GM12878 (cell line): ENCODE results near the gene PIK3R5. TPM values are rescaled to one million over a fixed set of nuclear protein-coding genes. Genes with fewer than 3 reads are reported as not detected.
A peak's percentile ranks its signal among the peaks of the same experiment; 100 is the strongest.

Source experiments
- ATF7 ChIP-seq: fragments of 450-650 bp; IDR thresholded peaks from 2 replicates; pipeline ENCODE4 v1.6.1; 2016; ENCODE audit warnings: low read depth, mild to moderate bottlenecking
- CBFB ChIP-seq: IDR thresholded peaks from 2 replicates; pipeline ENCODE4 v1.6.1; 2016; ENCODE audit warnings: antibody characterized with exemption, low read depth
- CEBPB ChIP-seq, 2 experiments: fragments of 150-350 bp in 1 of 2; IDR thresholded peaks; 2 replicates each; pipeline ENCODE4 v1.6.1; 2012 to 2014; ENCODE audit warnings: low read depth in 2 of 2, low read length in 2 of 2, borderline replicate concordance in 1 of 2, inconsistent platforms in 1 of 2
- CHD2 ChIP-seq: IDR thresholded peaks from 2 replicates; pipeline ENCODE4 v1.6.1; 2011; ENCODE audit warnings: low read depth, low read length, improper control_type of control experiment, borderline replicate concordance
- CREB1 ChIP-seq: IDR thresholded peaks from 2 replicates; pipeline ENCODE4 v1.6.1; 2012; ENCODE audit warnings: low read depth, mild to moderate bottlenecking, inconsistent platforms
- EED ChIP-seq: sonication (generic); IDR thresholded peaks from 2 replicates; pipeline ENCODE4 v1.6.1; 2016; ENCODE audit warnings: antibody characterized with exemption, low read depth
- ETV6 ChIP-seq, 2 experiments: fragments of 450-650 bp in 1 of 2; IDR thresholded peaks in 1 of 2; conservative IDR thresholded peaks in 1 of 2; 2 replicates each; pipeline ENCODE4 v1.6.1; 2014; ENCODE audit warnings: antibody characterized with exemption in 1 of 2, borderline replicate concordance in 1 of 2, low read depth in 1 of 2, mild to moderate bottlenecking in 1 of 2, moderate library complexity in 1 of 2
- MYB ChIP-seq: fragments of 150-350 bp; IDR thresholded peaks from 2 replicates; pipeline ENCODE4 v1.6.1; 2014; ENCODE audit warnings: mild to moderate bottlenecking, low read depth, low read length, borderline replicate concordance
- NFXL1 ChIP-seq: fragments of 450-650 bp; IDR thresholded peaks from 2 replicates; pipeline ENCODE4 v1.6.1; 2017; ENCODE audit warnings: antibody characterized with exemption, mild to moderate bottlenecking, borderline replicate concordance
- NR2F1 ChIP-seq: fragments of 450-650 bp; conservative IDR thresholded peaks from 2 replicates; pipeline ENCODE4 v1.6.1; 2017; ENCODE audit warnings: mild to moderate bottlenecking
- POLR2AphosphoS5 ChIP-seq: IDR thresholded peaks from 2 replicates; pipeline ENCODE4 v1.6.1; 2011; ENCODE audit warnings: mild to moderate bottlenecking, low read length, inconsistent platforms
- RAD21 ChIP-seq: IDR thresholded peaks from 2 replicates; pipeline ENCODE4 v1.6.1; 2011; ENCODE audit warnings: mild to moderate bottlenecking, low read depth, low read length, moderate library complexity; ENCODE audit not compliant: insufficient read depth
- RFX5 ChIP-seq: IDR thresholded peaks from 2 replicates; pipeline ENCODE4 v1.6.1; 2011; ENCODE audit warnings: low read depth, low read length, improper control_type of control experiment
- RUNX3 ChIP-seq: IDR thresholded peaks from 2 replicates; pipeline ENCODE4 v1.6.1; 2012; ENCODE audit warnings: low read length, inconsistent platforms
- SMARCA5 ChIP-seq: fragments of 450-650 bp; IDR thresholded peaks from 2 replicates; pipeline ENCODE4 v1.6.1; 2017; ENCODE audit warnings: mild to moderate bottlenecking
- TARDBP ChIP-seq: IDR thresholded peaks from 2 replicates; pipeline ENCODE4 v1.6.1; 2016; ENCODE audit warnings: borderline replicate concordance
- ZNF24 ChIP-seq: fragments of 450-650 bp; IDR thresholded peaks from 2 replicates; pipeline ENCODE4 v1.6.1; 2017; ENCODE audit warnings: antibody characterized with exemption, mild to moderate bottlenecking
- polyA plus RNA-seq, 11 experiments: library from polyadenylated mRNA; depleted of rRNA in 4 of 11; unstranded in 6 of 11; stranded (reverse) in 5 of 11; fragments of >200 nt; fragmentation: Nextera tagmentation in 4 of 11; fragmentation: Illumina TruSeq in 1 of 11; extraction: Ambion mirVana in 4 of 11; extraction: Trizol in 1 of 11; gene quantifications; 1 replicate in 1 of 11; 2 replicates in 10 of 11; pipeline versions ENCODE4 v1.2.1 to v1.2.3, GENCODE V29; 2011 to 2016; ENCODE audit warnings: inconsistent platforms in 2 of 11, missing spikeins in 2 of 11, low read depth in 1 of 11
- total RNA-seq, 4 experiments: library from RNA; depleted of rRNA in 3 of 4; stranded (reverse); fragments of >200 nt in 3 of 4; fragmentation: Illumina TruSeq in 1 of 4; extraction: Trizol in 1 of 4; gene quantifications; 2 replicates each; pipeline versions ENCODE4 v1.2.1 to v1.2.3, GENCODE V29; 2013 to 2021
- TF ChIP-seq, protein P1 (sequence below): IDR thresholded peaks from 2 replicates; pipeline ENCODE4 v1.6.1; 2012; ENCODE audit warnings: improper control_type of control experiment, low read depth, low read length; ENCODE audit not compliant: insufficient replicate concordance
- TF ChIP-seq, protein P2 (sequence below): IDR thresholded peaks from 2 replicates; pipeline ENCODE4 v1.6.1; 2012; ENCODE audit warnings: low read depth, low read length, improper control_type of control experiment
- TF ChIP-seq, protein P3 (sequence below): fragments of 450-650 bp; IDR thresholded peaks from 2 replicates; pipeline ENCODE4 v1.6.1; 2017; ENCODE audit warnings: mild to moderate bottlenecking, low read depth, inconsistent platforms; ENCODE audit not compliant: poor library complexity, severe bottlenecking
- TF ChIP-seq, protein P4 (sequence below): fragments of 450-650 bp; IDR thresholded peaks from 2 replicates; pipeline ENCODE4 v1.6.1; 2016; ENCODE audit warnings: mild to moderate bottlenecking

Gene PIK3R5
- total and polyA plus RNA-seq, 10 of the 15 experiments (the other 5 are each of a cell fraction or from before 2014, with no cell fraction given), result 9.5 to 50.8 (median 35.5) TPM

DNA sequence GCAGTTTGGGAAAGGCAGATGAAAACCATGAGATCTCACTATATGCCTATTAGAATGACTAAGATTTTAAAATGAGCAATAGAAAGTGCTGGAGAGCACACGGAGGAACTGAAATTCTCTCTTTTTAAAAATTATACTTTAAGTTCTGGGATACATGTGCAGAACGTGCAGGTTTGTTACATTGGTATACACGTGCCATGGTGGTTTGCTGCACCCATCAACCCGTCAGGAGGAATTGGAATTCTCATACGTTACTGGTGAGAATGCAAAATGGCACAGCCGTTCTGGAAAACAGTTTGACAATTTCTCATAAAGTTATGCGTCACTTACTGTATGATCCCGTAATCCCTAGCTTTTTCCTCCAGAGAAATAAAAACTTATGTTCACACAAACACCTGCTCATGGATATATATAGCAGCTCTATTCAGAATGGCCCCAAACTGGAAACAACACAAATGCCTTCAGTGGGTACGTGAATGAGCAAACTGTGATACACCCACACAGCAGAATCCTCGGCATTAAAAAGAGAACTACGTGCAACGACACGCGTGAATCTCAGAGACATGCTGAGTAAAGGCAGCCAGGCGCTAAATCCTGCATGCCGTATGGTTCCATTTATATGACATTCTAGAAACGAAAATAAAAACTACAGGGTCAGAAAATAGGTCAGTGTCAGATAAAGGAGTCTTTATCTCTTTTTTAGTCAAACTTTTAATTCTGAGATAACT lies 109.9 kb downstream of the PIK3R5 start (continued):
- TF ChIP-seq, protein P1, sequence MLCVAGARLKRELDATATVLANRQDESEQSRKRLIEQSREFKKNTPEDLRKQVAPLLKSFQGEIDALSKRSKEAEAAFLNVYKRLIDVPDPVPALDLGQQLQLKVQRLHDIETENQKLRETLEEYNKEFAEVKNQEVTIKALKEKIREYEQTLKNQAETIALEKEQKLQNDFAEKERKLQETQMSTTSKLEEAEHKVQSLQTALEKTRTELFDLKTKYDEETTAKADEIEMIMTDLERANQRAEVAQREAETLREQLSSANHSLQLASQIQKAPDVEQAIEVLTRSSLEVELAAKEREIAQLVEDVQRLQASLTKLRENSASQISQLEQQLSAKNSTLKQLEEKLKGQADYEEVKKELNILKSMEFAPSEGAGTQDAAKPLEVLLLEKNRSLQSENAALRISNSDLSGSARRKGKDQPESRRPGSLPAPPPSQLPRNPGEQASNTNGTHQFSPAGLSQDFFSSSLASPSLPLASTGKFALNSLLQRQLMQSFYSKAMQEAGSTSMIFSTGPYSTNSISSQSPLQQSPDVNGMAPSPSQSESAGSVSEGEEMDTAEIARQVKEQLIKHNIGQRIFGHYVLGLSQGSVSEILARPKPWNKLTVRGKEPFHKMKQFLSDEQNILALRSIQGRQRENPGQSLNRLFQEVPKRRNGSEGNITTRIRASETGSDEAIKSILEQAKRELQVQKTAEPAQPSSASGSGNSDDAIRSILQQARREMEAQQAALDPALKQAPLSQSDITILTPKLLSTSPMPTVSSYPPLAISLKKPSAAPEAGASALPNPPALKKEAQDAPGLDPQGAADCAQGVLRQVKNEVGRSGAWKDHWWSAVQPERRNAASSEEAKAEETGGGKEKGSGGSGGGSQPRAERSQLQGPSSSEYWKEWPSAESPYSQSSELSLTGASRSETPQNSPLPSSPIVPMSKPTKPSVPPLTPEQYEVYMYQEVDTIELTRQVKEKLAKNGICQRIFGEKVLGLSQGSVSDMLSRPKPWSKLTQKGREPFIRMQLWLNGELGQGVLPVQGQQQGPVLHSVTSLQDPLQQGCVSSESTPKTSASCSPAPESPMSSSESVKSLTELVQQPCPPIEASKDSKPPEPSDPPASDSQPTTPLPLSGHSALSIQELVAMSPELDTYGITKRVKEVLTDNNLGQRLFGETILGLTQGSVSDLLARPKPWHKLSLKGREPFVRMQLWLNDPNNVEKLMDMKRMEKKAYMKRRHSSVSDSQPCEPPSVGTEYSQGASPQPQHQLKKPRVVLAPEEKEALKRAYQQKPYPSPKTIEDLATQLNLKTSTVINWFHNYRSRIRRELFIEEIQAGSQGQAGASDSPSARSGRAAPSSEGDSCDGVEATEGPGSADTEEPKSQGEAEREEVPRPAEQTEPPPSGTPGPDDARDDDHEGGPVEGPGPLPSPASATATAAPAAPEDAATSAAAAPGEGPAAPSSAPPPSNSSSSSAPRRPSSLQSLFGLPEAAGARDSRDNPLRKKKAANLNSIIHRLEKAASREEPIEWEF, result peak; percentile 43
- TF ChIP-seq EED (peak; percentile 70), ZNF24 (0 out of 2 replicates have a peak, but pooled peaks have one; percentile 6), SMARCA5 (0 out of 2 replicates have a peak, but pooled peaks have one; percentile 67), CBFB (peak; percentile 76), ATF7 (peak; percentile 92), ETV6 (conservative IDR thresholded peaks at IDR 0.05 in 1 of 2, IDR thresholded peaks at IDR 0.05 in 1 of 2; ENCODE audit: borderline replicate concordance in 1 of 2, low read depth in 1 of 2) (peak in 1 of 2 experiments; percentile 80; a peak in 2 of 4 replicates), TARDBP (no peak), NR2F1 (peak; percentile 95), CEBPB (IDR thresholded peaks at IDR 0.05; ENCODE audit: borderline replicate concordance in 1 of 2, low read depth in 2 of 2, low read length in 2 of 2) (peak in 1 of 2 experiments; percentile 17; a peak in 1 of 4 replicates), MYB (0 out of 2 replicates have a peak, but pooled peaks have one; percentile 71), RAD21 (peak; percentile 11; the same call in 1 of the 2 replicates), CHD2 (peak; percentile 66), POLR2AphosphoS5 (peak; percentile 87), CREB1 (no peak; the same call in 1 of the 2 replicates), RUNX3 (peak; percentile 76), NFXL1 (no peak), RFX5 (no peak)
- TF ChIP-seq, protein P2, sequence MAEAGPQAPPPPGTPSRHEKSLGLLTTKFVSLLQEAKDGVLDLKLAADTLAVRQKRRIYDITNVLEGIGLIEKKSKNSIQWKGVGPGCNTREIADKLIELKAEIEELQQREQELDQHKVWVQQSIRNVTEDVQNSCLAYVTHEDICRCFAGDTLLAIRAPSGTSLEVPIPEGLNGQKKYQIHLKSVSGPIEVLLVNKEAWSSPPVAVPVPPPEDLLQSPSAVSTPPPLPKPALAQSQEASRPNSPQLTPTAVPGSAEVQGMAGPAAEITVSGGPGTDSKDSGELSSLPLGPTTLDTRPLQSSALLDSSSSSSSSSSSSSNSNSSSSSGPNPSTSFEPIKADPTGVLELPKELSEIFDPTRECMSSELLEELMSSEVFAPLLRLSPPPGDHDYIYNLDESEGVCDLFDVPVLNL, result no peak
- TF ChIP-seq, protein P3, sequence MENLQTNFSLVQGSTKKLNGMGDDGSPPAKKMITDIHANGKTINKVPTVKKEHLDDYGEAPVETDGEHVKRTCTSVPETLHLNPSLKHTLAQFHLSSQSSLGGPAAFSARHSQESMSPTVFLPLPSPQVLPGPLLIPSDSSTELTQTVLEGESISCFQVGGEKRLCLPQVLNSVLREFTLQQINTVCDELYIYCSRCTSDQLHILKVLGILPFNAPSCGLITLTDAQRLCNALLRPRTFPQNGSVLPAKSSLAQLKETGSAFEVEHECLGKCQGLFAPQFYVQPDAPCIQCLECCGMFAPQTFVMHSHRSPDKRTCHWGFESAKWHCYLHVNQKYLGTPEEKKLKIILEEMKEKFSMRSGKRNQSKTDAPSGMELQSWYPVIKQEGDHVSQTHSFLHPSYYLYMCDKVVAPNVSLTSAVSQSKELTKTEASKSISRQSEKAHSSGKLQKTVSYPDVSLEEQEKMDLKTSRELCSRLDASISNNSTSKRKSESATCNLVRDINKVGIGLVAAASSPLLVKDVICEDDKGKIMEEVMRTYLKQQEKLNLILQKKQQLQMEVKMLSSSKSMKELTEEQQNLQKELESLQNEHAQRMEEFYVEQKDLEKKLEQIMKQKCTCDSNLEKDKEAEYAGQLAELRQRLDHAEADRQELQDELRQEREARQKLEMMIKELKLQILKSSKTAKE, result peak; percentile 83
- TF ChIP-seq, protein P4, sequence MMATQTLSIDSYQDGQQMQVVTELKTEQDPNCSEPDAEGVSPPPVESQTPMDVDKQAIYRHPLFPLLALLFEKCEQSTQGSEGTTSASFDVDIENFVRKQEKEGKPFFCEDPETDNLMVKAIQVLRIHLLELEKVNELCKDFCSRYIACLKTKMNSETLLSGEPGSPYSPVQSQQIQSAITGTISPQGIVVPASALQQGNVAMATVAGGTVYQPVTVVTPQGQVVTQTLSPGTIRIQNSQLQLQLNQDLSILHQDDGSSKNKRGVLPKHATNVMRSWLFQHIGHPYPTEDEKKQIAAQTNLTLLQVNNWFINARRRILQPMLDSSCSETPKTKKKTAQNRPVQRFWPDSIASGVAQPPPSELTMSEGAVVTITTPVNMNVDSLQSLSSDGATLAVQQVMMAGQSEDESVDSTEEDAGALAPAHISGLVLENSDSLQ, result 0 out of 2 replicates have a peak, but pooled peaks have one; percentile 3
